Posterior cingulate gyrus (tissue), 11 donors: ENCODE measurements around the gene PIGH.
"Not testable (repeated sequence)": the region's sequence is repeated elsewhere in the genome, so short reads cannot be mapped to it uniquely, and the experiment has no call there.

Experiments
- DNase-seq, 10 donors: peaks; one replicate each; pipeline versions ENCODE4 v3.0.0 to v3.0.0-alpha.2; 2020 to 2021; ENCODE audit warnings: mixed read lengths in 3 of 10
- intact Hi-C: fragments of 100-400 bp; cut with DNase I; formaldehyde crosslinking; loops from one replicate; pipeline ENCODE4 v1.15.1; 2023

PIGH gene

DNA sequence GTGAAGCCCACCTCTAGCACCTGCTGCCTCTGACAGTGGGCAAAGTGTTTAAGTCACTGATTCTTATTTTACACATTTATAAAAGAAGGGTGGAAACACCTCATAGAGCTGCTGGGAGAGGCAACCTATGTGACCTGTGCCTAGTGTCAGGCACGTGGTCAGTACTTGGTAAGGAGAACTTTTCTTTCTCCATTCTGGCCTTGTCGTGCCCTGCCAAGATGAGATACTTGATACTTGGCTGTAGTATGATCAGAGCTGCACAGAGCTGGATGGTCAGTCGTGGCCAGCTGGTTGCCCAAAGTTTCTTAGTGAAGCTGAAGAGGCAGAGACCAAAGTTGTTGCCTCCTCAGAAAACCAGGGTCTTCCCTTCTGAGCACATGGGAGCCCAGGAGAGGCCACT lies 42.4 kb downstream of the PIGH start:
- peak in 1 of 10 donors; percentile 50 for DNase-seq
- intact Hi-C loops, result no loop called here

DNA sequence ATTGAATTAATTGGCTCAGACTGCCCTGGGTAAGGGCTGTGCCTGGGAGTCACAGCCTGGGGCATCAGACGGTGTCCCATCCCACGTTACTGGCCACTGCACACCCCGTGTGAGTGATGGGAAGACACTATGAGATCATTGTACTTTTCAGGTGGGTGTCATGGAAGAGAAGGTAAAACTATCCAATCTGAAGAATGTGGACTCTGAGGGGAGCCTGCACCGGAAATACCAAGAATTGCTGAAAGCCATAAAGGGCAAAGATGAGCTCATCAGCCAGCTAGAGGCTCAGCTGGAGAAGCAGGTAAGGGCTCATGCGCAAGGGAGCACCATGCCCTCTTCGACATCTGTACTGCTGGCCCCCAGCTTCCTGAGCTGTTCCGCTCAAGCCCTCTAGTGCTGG lies 43.0 kb downstream of the PIGH start:
- peak in 1 of 10 donors; percentile 45 for DNase-seq
- intact Hi-C loops, result no loop called here

DNA sequence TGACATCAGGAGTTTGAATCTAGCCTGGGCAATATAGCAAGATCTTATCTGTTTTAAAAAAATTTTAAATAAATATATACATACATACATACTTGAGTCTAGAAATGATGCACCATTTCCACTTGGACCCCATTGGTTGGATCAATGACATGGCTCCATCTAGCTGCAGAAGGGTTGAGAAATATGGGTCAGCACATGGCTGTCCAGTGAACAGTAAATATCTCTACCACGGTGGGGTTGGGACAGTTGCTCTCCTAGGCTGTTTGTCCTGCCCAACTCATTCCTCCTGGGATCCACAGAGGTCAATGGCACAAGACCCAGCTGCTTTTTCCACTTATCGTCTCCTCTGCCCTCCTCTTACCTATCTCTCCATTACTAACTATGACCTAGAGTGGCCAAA lies 43.4 kb downstream of the PIGH start:
- intact Hi-C loops, result no loop called here
- DNase-seq, result peak in 1 of 10 donors; percentile 4

DNA sequence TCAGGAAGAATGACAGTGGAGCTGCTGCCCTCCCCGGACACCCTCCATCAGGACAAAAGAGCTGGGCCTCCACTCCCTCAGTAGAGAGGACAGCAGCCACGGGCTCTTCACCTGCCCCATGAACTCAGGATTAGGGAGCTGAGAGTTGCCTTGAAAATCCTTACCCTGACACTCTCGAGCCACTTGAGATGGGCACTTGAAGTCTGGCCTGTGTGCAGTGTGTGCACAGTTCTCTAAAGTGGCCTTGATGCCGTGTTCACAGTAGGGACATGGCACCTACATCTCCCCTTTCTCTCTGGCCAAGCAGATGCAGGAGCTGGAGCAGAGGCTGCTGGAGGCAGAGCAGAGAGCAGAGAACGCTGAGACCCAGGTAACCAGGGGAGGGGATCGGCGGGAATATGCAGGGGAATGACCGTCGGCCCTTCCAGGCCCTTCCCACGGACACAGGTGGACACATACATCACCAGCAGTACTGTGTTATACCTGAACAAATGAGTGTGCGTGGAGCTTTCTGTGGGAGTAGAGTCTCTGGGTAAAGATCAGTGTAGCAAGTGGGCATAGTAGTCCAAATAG lies 44.5 kb downstream of the PIGH start:
- intact Hi-C loops, result no loop called here
- DNase-seq, result peak in 1 of 10 donors; percentile 34

DNA sequence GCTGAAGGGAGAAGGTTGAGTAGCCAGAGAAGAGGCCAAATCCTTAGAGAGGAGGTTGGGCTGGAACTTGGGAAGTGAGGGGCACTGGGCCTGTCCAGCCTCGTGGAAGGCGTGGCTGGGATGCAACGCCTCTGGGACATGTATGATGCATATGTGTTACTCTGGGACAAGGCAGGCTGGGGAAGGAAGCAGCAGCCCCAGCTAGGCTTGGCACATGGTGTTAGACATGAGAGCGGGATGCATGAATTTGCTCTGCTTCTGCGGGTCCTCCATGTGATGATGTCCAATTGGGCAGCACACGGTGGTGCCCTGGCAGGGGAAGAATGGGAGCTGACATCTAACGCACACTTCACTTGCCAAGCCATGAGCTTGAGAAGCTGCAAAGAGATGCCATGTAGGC lies 45.7 kb downstream of the PIGH start:
- intact Hi-C loops, result no loop called here

DNA sequence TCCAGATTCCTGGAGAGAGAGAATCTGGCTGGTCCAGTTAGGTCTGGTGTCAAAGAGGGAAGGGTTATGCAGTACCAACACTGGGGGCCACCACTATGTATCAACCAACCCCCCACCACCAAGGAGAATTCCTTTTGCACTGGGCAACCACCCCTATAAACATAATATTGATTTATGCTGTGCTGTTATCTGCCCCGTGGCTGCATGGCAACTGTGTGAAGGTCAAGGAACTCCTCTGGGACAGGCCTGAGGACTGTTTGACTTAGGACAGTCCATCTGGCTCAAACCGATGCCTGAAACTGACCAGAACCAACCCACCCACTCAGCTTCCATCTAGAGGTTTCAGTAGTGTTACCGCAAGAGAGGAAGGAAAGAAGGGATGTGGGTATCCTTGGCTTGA lies 46.5 kb downstream of the PIGH start:
- no peak for DNase-seq
- intact Hi-C loops, result no loop called here

More for the DNA sequence above, 45.7 kb downstream of the PIGH start:
- peak in 1 of 10 donors; percentile 52 for DNase-seq

DNA sequence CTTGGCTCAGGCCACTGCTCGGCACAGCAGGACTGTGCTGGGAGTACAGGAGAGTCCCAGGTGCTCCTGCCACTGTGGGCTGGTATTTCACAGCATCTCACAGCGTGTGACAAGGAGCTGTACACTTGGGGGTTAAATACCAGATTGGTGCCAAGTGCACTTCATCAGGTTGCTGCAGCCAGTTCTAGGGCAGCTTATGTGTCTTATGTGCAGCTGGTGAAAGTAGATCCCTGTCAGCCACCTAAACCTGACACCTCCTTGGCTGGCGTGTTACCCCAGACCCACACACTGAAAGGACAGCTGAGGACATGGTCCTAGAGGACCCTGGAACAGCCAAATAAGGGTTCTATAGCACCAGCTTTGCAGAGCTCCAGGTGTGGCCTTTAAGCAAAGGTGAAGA lies 48.1 kb downstream of the PIGH start:
- intact Hi-C loops, result no loop called here
- DNase-seq, result peak in 1 of 10 donors; percentile 43

DNA sequence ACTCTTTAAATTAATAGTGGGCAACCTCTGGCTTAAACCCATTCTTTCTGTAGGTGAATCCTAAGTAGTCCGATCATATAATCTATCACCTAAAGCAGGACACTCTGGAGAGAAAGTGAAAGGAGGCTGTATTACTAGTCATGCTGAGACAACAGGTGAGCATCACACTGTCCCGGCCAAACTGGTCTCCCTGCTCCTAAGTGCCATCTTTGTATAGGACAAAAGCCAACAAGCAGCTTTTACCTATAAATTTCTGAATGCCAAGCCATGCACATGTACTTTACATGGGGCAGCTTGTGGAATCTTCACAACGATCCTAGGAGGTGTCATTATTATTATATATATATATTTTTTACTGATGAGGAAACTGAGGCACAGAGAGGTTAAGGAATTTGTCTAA lies 48.9 kb downstream of the PIGH start:
- intact Hi-C loops, result no loop called here

DNA sequence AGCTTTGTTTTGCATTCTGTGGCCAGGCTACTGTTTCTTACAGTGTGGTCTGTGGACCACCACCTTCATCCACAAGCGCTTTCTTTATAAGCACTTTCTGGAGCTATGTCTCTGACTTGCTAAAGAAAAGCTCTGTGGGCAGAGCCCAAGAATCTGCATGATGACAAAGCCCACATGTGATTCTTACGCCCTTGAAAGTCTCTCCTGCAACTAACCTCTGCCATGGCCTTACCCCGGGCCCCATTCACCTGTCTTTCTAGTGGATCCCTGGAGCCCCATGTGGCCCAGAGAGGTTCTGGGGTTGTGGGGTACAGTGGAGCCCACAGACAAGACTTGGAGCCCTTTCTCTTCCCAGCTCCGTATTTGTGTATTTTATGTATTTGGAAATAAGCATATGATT lies 50.3 kb downstream of the PIGH start:
- peak in 1 of 10 donors; percentile 22 for DNase-seq
- intact Hi-C loops, result no loop called here

More for the DNA sequence above, 48.9 kb downstream of the PIGH start:
- peak in 1 of 10 donors; percentile 5 for DNase-seq

DNA sequence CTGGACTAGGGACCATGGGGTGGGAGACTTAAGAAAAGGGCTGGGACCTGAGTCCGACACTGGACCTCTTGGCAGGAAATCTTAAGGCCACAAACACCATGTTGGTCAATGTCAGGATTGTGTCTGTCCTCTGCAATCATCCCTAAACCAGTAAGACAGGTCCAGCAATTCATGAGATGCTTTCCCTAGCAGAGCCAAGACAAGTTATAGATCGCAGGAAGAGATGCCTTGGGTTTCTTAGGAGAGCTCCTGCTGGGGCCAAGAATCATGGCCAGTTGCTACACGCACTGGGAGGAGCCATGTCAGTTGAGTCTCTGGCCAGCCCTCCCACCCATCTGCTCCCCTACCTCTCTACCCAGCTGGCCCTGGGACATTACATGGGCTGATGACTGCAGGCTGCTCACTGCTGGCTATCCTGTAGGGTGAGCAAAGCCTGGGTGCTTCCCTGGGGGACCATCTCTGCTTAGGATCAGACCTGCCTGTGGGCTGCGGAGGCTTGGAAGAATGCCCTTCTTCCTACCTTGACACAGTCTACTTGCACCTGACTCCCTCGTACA lies 52.8 kb downstream of the PIGH start:
- intact Hi-C loops, result no loop called here
- DNase-seq, result peak in 1 of 10 donors; percentile 14

DNA sequence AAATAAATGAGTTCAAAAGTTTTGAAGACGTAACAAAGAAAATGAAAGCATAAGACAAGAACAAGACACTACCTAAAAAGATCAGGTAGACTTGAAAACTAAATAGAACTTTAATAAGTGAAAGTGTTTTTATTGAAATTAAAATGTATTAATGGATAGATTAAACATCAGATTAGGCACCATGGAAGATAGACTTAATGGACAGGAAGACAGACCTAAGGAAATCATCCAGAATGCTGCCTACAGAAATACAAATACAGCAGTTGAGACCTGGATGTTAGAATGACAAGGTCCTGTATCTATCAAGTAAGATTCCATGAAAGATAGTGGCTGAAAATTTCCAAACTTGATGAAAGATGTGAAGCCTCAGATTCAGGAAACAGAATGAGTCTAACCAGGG lies 55.5 kb downstream of the PIGH start:
- intact Hi-C loops, result no loop called here
- DNase-seq, result no peak

DNA sequence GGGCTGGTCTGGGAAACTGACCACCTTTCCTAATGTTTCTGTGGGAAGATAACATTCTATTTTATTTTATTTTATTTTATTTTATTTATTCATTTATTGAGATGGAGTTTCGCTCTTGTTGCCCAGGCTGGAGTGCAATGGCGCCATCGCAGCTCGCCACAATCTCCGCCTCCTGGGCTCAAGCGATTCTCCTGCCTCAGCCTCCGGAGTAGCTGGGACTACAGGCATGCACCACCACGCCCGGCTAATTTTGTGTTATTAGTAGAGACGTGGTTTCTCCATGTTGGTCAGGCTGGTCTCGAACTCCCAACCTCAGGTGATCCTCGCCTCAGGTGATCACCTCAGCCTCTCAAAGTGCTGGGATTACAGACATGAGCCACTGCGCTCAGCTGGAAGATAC lies 57.4 kb downstream of the PIGH start:
- intact Hi-C loops, result not testable (repeated sequence)
- DNase-seq, result peak in 1 of 10 donors; percentile 20

DNA sequence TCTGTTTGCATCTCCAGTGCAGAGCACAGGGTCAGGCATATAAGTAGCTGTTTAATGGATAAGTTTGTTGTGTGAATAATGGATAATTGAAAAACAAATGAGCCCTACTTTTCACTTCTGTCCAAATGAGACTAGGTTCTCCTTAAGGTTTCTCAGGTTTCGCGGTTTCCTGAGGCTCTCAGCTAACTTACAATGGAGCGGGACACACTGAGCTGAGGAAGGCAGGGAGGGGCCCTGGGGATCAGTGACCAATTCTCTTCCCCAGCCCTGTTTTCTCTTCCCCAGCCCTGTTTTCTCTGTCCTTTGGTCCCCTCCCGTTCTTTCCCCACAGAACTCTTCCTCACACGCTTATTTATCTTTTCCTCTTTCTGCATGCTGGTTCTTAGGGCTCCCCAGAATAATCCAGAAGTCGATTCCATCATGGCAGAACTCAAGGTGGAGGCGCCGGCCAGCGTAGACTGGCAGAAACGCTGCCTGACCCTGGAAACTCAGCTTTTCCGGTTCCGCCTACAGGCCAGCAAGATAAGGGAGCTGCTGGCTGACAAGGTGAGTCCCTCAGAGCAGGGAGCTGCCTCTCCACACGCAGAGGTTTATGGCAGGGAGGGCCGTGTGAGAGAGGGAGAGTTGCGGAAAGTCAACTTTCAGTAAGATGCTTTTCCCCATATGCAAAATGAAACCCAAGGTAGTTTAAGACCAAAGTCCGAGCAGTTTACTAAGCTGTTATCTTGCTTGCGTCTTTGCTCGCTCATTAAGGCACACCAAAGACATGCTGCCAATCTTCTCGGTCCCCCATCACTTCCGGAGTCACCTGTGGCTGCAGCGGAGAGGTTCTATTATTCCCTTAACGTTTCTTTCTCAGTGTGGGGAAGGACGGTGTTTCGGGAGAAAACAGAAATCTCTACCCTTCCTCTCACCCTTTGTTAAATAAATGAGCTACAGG lies 58.4 kb downstream of the PIGH start:
- intact Hi-C loops, result no loop called here
- DNase-seq, result peak in 2 of 10 donors; percentile 11 to 18
